GM12878 (cell line): ENCODE results near the gene CHAC2. TPM values are rescaled to one million over a fixed set of nuclear protein-coding genes. Genes with fewer than 3 reads are reported as not detected.

ENCODE experiments used
- ATAC-seq: fragments of 200-7000 bp; cut with Tn5 transposase; 3 replicates; pipeline ENCODE4 v1.9.1; 2020; ENCODE audit warnings: mild to moderate bottlenecking, moderate library complexity
- BruUV-seq: library from RNA; stranded (reverse); fragments of 400-500 nt; replicated peaks from 2 replicates; lab custom pipeline; 2021; lab: Mats Ljungman, UMichigan
- CTCF ChIA-PET: fragments of 300-600 bp; sonication (Branson Sonifier 250); formaldehyde crosslinking; extraction: SDS; loops from one replicate; lab custom pipeline; 2021; ENCODE audit warnings: inconsistent platforms; lab: Yijun Ruan, JAX
- POLR2A ChIA-PET: fragments of 350-600 bp; formaldehyde crosslinking; extraction: SDS; loops from one replicate; lab custom pipeline; 2021; ENCODE audit warnings: inconsistent platforms; lab: Charles Lee
- RAD21 ChIA-PET: fragments of 300-600 bp; sonication (Branson Sonifier 250); formaldehyde crosslinking; loops from one replicate; lab custom pipeline; 2023; ENCODE audit warnings: antibody characterized with exemption; ENCODE audit not compliant: unreplicated experiment; lab: Charles Lee
- SMC1A ChIA-PET: fragments of 300-600 bp; sonication (Branson Sonifier 250); formaldehyde crosslinking; loops from one replicate; lab custom pipeline; 2023; ENCODE audit not compliant: unreplicated experiment, uncharacterized antibody; lab: Charles Lee
- DNase-seq: peaks from one replicate; pipeline ENCODE4 v3.0.0-alpha.2; 2011; ENCODE audit warnings: low read depth, low spot score
- FAIRE-seq: peaks from 3 replicates; lab custom pipeline; 2011; peaks lifted over from hg19 to GRCh38; lab: Jason Lieb, UNC
- H2AFZ ChIP-seq: 2 replicates; pipeline ENCODE4 v1.6.0; 2011; ENCODE audit warnings: low read depth, low read length, control low read depth; ENCODE audit not compliant: control insufficient read depth
- H3K27ac ChIP-seq: 2 replicates; pipeline ENCODE4 v1.5.1; 2011; ENCODE audit warnings: control low read depth; ENCODE audit not compliant: control insufficient read depth, insufficient read depth
- H3K27me3 ChIP-seq, 2 experiments: replicated peaks in 1 of 2; 2 replicates each; pipeline versions ENCODE4 v1.6.0 to v1.6.1; 2011; ENCODE audit warnings: low read length in 1 of 2; ENCODE audit not compliant: control insufficient read depth in 2 of 2, insufficient read depth in 2 of 2
- H3K36me3 ChIP-seq, 2 experiments: 2 replicates each; pipeline ENCODE4 v1.5.1; 2011; ENCODE audit warnings: low read length in 1 of 2; ENCODE audit not compliant: control insufficient read depth in 2 of 2, insufficient read depth in 2 of 2
- H3K4me1 ChIP-seq: 2 replicates; pipeline ENCODE4 v1.6.1; 2011; ENCODE audit warnings: mild to moderate bottlenecking, low read length, moderate library complexity, mixed read lengths; ENCODE audit not compliant: control insufficient read depth, insufficient read depth
- H3K4me2 ChIP-seq: 2 replicates; pipeline ENCODE4 v1.6.0; 2011; ENCODE audit warnings: control low read depth; ENCODE audit not compliant: control insufficient read depth, insufficient read depth
- H3K4me3 ChIP-seq: fragments of 200-600 bp; sonication (generic); 2 replicates; pipeline ENCODE4 v1.5.1; 2016
- H3K79me2 ChIP-seq: 2 replicates; pipeline ENCODE4 v1.6.0; 2011; ENCODE audit warnings: low read length; ENCODE audit not compliant: control insufficient read depth, insufficient read depth
- H3K9ac ChIP-seq: 2 replicates; pipeline ENCODE4 v1.8.0; 2011; ENCODE audit warnings: low read length, control low read depth, mixed read lengths; ENCODE audit not compliant: control insufficient read depth, insufficient read depth
- H3K9me3 ChIP-seq: replicated peaks from 3 replicates; pipeline ENCODE4 v1.5.1; 2011; ENCODE audit warnings: mild to moderate bottlenecking, low read length; ENCODE audit not compliant: control insufficient read depth, insufficient read depth
- H4K20me1 ChIP-seq: 2 replicates; pipeline ENCODE4 v1.6.0; 2011; ENCODE audit not compliant: control insufficient read depth, insufficient read depth
- ASH2L ChIP-seq: fragments of 300-600, 200-600 bp; sonication (generic); IDR thresholded peaks from 2 replicates; pipeline ENCODE4 v1.6.1; 2017; ENCODE audit warnings: low read depth, mild to moderate bottlenecking, borderline replicate concordance
- ATF3 ChIP-seq: IDR thresholded peaks from 2 replicates; pipeline ENCODE4 v1.6.1; 2011; ENCODE audit warnings: low read depth, mild to moderate bottlenecking, low read length, moderate library complexity, borderline replicate concordance; ENCODE audit errors: extremely low read depth
- ATF7 ChIP-seq: fragments of 450-650 bp; IDR thresholded peaks from 2 replicates; pipeline ENCODE4 v1.6.1; 2016; ENCODE audit warnings: low read depth, mild to moderate bottlenecking
- BCL11A ChIP-seq: IDR thresholded peaks from 2 replicates; pipeline ENCODE4 v1.6.1; 2011; ENCODE audit warnings: low read depth, low read length
- NFXL1 ChIP-seq: fragments of 450-650 bp; IDR thresholded peaks from 2 replicates; pipeline ENCODE4 v1.6.1; 2017; ENCODE audit warnings: antibody characterized with exemption, mild to moderate bottlenecking, borderline replicate concordance
- SMAD1 ChIP-seq: fragments of 450-650 bp; IDR thresholded peaks from 2 replicates; pipeline ENCODE4 v1.6.1; 2018; ENCODE audit warnings: mild to moderate bottlenecking, low read depth; ENCODE audit not compliant: partially characterized antibody
- STAT3 ChIP-seq: IDR thresholded peaks from 2 replicates; pipeline ENCODE4 v1.6.1; 2011; ENCODE audit warnings: low read depth, low read length, improper control_type of control experiment
- WGBS: methylation state at CpG from one replicate; pipeline ENCODE4 v1.1.6; 2016; ENCODE audit warnings: low lambda C conversion rate; ENCODE audit not compliant: insufficient replicate concordance, insufficient coverage; ENCODE audit errors: missing lambda C conversion rate; 5-methylcytosine and 5-hydroxymethylcytosine counted together
- in situ Hi-C: fragments of 300-500 bp; cut with MboI; formaldehyde crosslinking; loops from 9 replicates; pipeline ENCODE4 v1.14.3; 2018; ENCODE audit warnings: mixed read lengths
- intact Hi-C: fragments of 100-400 bp; cut with micrococcal nuclease; formaldehyde crosslinking; loops from one replicate; pipeline ENCODE4 v1.14.2; 2022; ENCODE audit not compliant: unreplicated experiment
- polyA plus RNA-seq, 11 experiments: library from polyadenylated mRNA; depleted of rRNA in 4 of 11; unstranded in 6 of 11; stranded (reverse) in 5 of 11; fragments of >200 nt; fragmentation: Nextera tagmentation in 4 of 11; fragmentation: Illumina TruSeq in 1 of 11; extraction: Ambion mirVana in 4 of 11; extraction: Trizol in 1 of 11; gene quantifications; 1 replicate in 1 of 11; 2 replicates in 10 of 11; pipeline versions ENCODE4 v1.2.1 to v1.2.3, GENCODE V29; 2011 to 2016; ENCODE audit warnings: inconsistent platforms in 2 of 11, missing spikeins in 2 of 11, low read depth in 1 of 11
- total RNA-seq, 4 experiments: library from RNA; depleted of rRNA in 3 of 4; stranded (reverse); fragments of >200 nt in 3 of 4; fragmentation: Illumina TruSeq in 1 of 4; extraction: Trizol in 1 of 4; gene quantifications; 2 replicates each; pipeline versions ENCODE4 v1.2.1 to v1.2.3, GENCODE V29; 2013 to 2021

Gene CHAC2
- total and polyA plus RNA-seq, 10 of the 15 experiments (the other 5 are each of a cell fraction or from before 2014, with no cell fraction given) = 11.0 to 67.6 (median 25.0) TPM

DNA sequence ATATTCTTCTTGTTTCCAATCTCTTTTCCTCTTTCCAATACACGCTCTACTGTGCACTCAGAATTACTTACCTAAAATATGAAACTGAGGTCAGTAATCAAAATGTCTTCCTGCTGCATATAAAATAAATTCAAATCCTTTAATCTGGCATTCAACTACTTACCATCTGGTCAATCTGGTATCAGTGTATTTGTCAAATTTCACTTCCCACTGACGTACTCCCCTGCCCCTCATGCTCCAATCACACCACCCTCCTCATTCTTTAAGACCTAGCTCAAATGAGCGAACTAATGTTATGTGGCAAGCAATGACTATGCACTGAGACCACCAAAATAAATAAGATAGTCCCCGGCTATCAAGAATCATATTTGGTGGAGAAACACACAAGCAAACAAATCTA is 12.5 kb downstream of the CHAC2 start:
- Histone ChIP-seq H3K4me3 (no peak overlapping the region), H3K9me3 (no peaks in the 10 kb centered on the region; the same call in 2 of the 3 replicates), H3K27me3 (no peaks in the 10 kb centered on the region), H4K20me1 (no peaks in the 10 kb centered on the region), H3K27ac (no peak overlapping the region), H3K9ac (no peak overlapping the region), H3K4me2 (no peak overlapping the region), H3K4me1 (no peaks in the 10 kb centered on the region), H3K36me3 (peaks cover 0 to 9% of the 10 kb centered on the region in 2 experiments; a peak in 3 of 4 replicates), H3K79me2 (peaks cover 54% of the 10 kb centered on the region), H2AFZ (no peak overlapping the region)
- POLR2A ChIA-PET = interaction anchor here (1.5 kb wide), 1 partner anchor 10 kb away, joined by 3 read pairs; no protein-coding TSS in a partner anchor
- intact Hi-C loops (no loop called here), in situ Hi-C loops (no loop called here)
- ATAC-seq = no peak
- SMC1A ChIA-PET = interaction anchor here (1.0 to 6.5 kb wide), 2 partner anchors 10 to 13 kb away, joined by 3 to 44 read pairs; partner anchors contain the start of gene CHAC2
- TF ChIP-seq ATF7 = no peak
- TF ChIP-seq BCL11A = no peak
- no peak for TF ChIP-seq SMAD1
- TF ChIP-seq NFXL1 = no peak
- no peak for TF ChIP-seq ASH2L
- no peak for TF ChIP-seq ATF3
- no peak for TF ChIP-seq STAT3
- no peak for DNase-seq
- no TSS peak for BruUV-seq
- no peak for FAIRE-seq
- CTCF ChIA-PET = interaction anchor here (1.1 to 1.4 kb wide), 2 partner anchors 11 to 17 kb away, joined by 3 read pairs; no protein-coding TSS in a partner anchor
- 97% methylated on average over 4 of the region's 4 CpGs for WGBS
- RAD21 ChIA-PET = no interaction called here
